Skeletal muscle tissue (tissue), 4 donors: ENCODE data around the gene CRIM1. TPM values are rescaled to one million over a fixed set of nuclear protein-coding genes. Genes with fewer than 3 reads are reported as not detected.
A peak's percentile ranks its signal among the peaks of the same experiment; 100 is the strongest.

Experiments
- H3K27ac ChIP-seq: one replicate; pipeline ENCODE4 v1.7.0; 2013; ENCODE audit warnings: mild to moderate bottlenecking, low read depth, low read length, inconsistent platforms
- H3K27me3 ChIP-seq, 3 donors: one replicate each; pipeline ENCODE4 v1.7.0; 2013; ENCODE audit warnings: low read length in 3 of 3; ENCODE audit not compliant: control insufficient read depth in 3 of 3, insufficient read depth in 3 of 3
- H3K36me3 ChIP-seq, 3 donors: one replicate each; pipeline ENCODE4 v1.7.0; 2013; ENCODE audit warnings: low read length in 3 of 3; ENCODE audit not compliant: control insufficient read depth in 3 of 3, insufficient read depth in 3 of 3
- H3K4me1 ChIP-seq, 3 donors: one replicate each; pipeline ENCODE4 v1.7.0; 2013; ENCODE audit warnings: low read length in 3 of 3, mild to moderate bottlenecking in 3 of 3; ENCODE audit not compliant: control insufficient read depth in 3 of 3, insufficient read depth in 3 of 3
- H3K4me3 ChIP-seq, 3 donors: one replicate each; pipeline ENCODE4 v1.7.0; 2013; ENCODE audit warnings: low read length in 3 of 3
- H3K9ac ChIP-seq, 3 donors: one replicate each; pipeline ENCODE4 v1.7.0; 2013; ENCODE audit warnings: low read length in 3 of 3, mild to moderate bottlenecking in 3 of 3, moderate library complexity in 2 of 3, low read depth in 1 of 3
- H3K9me3 ChIP-seq, 3 donors: one replicate each; pipeline ENCODE4 v1.7.0; 2013; ENCODE audit warnings: low read length in 3 of 3; ENCODE audit not compliant: control insufficient read depth in 3 of 3
- total RNA-seq: library from RNA; depleted of rRNA; stranded (reverse); fragments of >200 nt; gene quantifications from one replicate; pipeline ENCODE4 v1.2.3, GENCODE V29; 2014
- donor health status: Osteomylitis.

CRIM1 gene
- total RNA-seq, 1 donor from 2014 or later, result 44.9 TPM

GRCh38 chr2:36370281-36370680, 14.7 kb downstream of the CRIM1 start:
- Histone ChIP-seq H3K9ac (no peak overlapping the region), H3K27ac (no peak overlapping the region), H3K4me3 (no peak overlapping the region), H3K27me3 (no peaks in the 10 kb centered on the region), H3K36me3 (peaks cover 0 to 3% (median 0%) of the 10 kb centered on the region in 3 donors), H3K4me1 (peaks cover 66 to 83% (median 80%) of the 10 kb centered on the region in 3 donors), H3K9me3 (no peaks in the 10 kb centered on the region)

- peak overlapping the region; percentile 45 for H3K27ac ChIP-seq
- H3K4me3 ChIP-seq, result peak overlapping the region; percentile 8 to 42 (median 17)
- H3K9ac ChIP-seq, result peak overlapping the region in 2 of 3 donors; percentile 4 to 35
- no peaks in the 10 kb centered on the region for H3K27me3 ChIP-seq
- H3K9me3 ChIP-seq, result no peaks in the 10 kb centered on the region
- H3K36me3 ChIP-seq, result peaks cover 0 to 3% (median 0%) of the 10 kb centered on the region in 3 donors
- peaks cover 72 to 83% (median 82%) of the 10 kb centered on the region in 3 donors for H3K4me1 ChIP-seq
Measured at GRCh38 chr2:36371070-36371874, 15.7 kb downstream of the CRIM1 start.

GRCh38 chr2:36371928-36372391, 16.4 kb downstream of the CRIM1 start:
- no peak overlapping the region for H3K9ac ChIP-seq
- no peaks in the 10 kb centered on the region for H3K9me3 ChIP-seq
- H3K4me1 ChIP-seq, result peaks cover 75 to 83% (median 82%) of the 10 kb centered on the region in 3 donors
- H3K36me3 ChIP-seq, result peaks cover 0 to 3% (median 0%) of the 10 kb centered on the region in 3 donors
- peak overlapping the region in 1 of 3 donors; percentile 42 for H3K4me3 ChIP-seq
- H3K27me3 ChIP-seq, result no peaks in the 10 kb centered on the region
- H3K27ac ChIP-seq, result peak overlapping the region; percentile 45

- Histone ChIP-seq H3K4me1 (peaks cover 65 to 83% (median 73%) of the 10 kb centered on the region in 3 donors), H3K36me3 (peaks cover 0 to 5% (median 0%) of the 10 kb centered on the region in 3 donors), H3K9me3 (no peaks in the 10 kb centered on the region), H3K4me3 (peak overlapping the region in 1 of 3 donors; percentile 45), H3K27ac (peak overlapping the region; percentile 33), H3K27me3 (no peaks in the 10 kb centered on the region), H3K9ac (no peak overlapping the region)
Measured at GRCh38 chr2:36373149-36373926, 17.8 kb downstream of the CRIM1 start.

GRCh38 chr2:36374585-36374984, 19.0 kb downstream of the CRIM1 start:
- no peaks in the 10 kb centered on the region for H3K9me3 ChIP-seq
- H3K27me3 ChIP-seq, result no peaks in the 10 kb centered on the region
- peaks cover 54 to 72% (median 61%) of the 10 kb centered on the region in 3 donors for H3K4me1 ChIP-seq
- H3K9ac ChIP-seq, result no peak overlapping the region
- peak overlapping the region; percentile 33 for H3K27ac ChIP-seq
- H3K4me3 ChIP-seq, result no peak overlapping the region
- peaks cover 2 to 4% (median 4%) of the 10 kb centered on the region in 3 donors for H3K36me3 ChIP-seq

GRCh38 chr2:36376319-36376765, 20.8 kb downstream of the CRIM1 start:
- peak overlapping the region in 2 of 3 donors; percentile 5 to 13 for H3K4me3 ChIP-seq
- peaks cover 51 to 72% (median 55%) of the 10 kb centered on the region in 3 donors for H3K4me1 ChIP-seq
- peaks cover 2 to 8% (median 7%) of the 10 kb centered on the region in 3 donors for H3K36me3 ChIP-seq
- H3K9me3 ChIP-seq, result no peaks in the 10 kb centered on the region
- no peaks in the 10 kb centered on the region for H3K27me3 ChIP-seq
- peak overlapping the region in 1 of 3 donors; percentile 40 for H3K9ac ChIP-seq
- no peak overlapping the region for H3K27ac ChIP-seq

GRCh38 chr2:36376992-36377738, 21.6 kb downstream of the CRIM1 start:
- H3K4me3 ChIP-seq, result peak overlapping the region in 1 of 3 donors; percentile 13
- H3K4me1 ChIP-seq, result peaks cover 43 to 67% (median 49%) of the 10 kb centered on the region in 3 donors
- H3K27me3 ChIP-seq, result no peaks in the 10 kb centered on the region
- H3K9me3 ChIP-seq, result no peaks in the 10 kb centered on the region
- no peak overlapping the region for H3K27ac ChIP-seq
- H3K36me3 ChIP-seq, result peaks cover 2 to 8% (median 7%) of the 10 kb centered on the region in 3 donors
- H3K9ac ChIP-seq, result no peak overlapping the region

- Histone ChIP-seq H3K9ac (peak overlapping the region in 1 of 3 donors; percentile 10), H3K4me3 (no peak overlapping the region), H3K9me3 (no peaks in the 10 kb centered on the region), H3K4me1 (peaks cover 25 to 58% (median 32%) of the 10 kb centered on the region in 3 donors), H3K36me3 (peaks cover 2 to 12% (median 7%) of the 10 kb centered on the region in 3 donors), H3K27me3 (no peaks in the 10 kb centered on the region), H3K27ac (no peak overlapping the region)
Measured at GRCh38 chr2:36379710-36380448, 24.3 kb downstream of the CRIM1 start.
